HG02943 (cell line): Measurements from ENCODE around the gene BIRC5.
"Not testable (repeated sequence)": the region's sequence is repeated elsewhere in the genome, so short reads cannot be mapped to it uniquely, and the experiment has no call there.

Experiments used
- ATAC-seq: cut with Tn5 transposase; IDR thresholded peaks from one replicate; pipeline ENCODE4 v1.9.1; 2021; ENCODE audit warnings: mild to moderate bottlenecking, low read depth, moderate library complexity; ENCODE audit not compliant: unreplicated experiment

Gene BIRC5

DNA sequence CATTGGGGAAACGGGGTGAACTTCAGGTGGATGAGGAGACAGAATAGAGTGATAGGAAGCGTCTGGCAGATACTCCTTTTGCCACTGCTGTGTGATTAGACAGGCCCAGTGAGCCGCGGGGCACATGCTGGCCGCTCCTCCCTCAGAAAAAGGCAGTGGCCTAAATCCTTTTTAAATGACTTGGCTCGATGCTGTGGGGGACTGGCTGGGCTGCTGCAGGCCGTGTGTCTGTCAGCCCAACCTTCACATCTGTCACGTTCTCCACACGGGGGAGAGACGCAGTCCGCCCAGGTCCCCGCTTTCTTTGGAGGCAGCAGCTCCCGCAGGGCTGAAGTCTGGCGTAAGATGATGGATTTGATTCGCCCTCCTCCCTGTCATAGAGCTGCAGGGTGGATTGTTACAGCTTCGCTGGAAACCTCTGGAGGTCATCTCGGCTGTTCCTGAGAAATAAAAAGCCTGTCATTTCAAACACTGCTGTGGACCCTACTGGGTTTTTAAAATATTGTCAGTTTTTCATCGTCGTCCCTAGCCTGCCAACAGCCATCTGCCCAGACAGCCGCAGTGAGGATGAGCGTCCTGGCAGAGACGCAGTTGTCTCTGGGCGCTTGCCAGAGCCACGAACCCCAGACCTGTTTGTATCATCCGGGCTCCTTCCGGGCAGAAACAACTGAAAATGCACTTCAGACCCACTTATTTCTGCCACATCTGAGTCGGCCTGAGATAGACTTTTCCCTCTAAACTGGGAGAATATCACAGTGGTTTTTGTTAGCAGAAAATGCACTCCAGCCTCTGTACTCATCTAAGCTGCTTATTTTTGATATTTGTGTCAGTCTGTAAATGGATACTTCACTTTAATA lies 10.4 kb downstream of the BIRC5 start:
- ATAC-seq, result no peak

DNA sequence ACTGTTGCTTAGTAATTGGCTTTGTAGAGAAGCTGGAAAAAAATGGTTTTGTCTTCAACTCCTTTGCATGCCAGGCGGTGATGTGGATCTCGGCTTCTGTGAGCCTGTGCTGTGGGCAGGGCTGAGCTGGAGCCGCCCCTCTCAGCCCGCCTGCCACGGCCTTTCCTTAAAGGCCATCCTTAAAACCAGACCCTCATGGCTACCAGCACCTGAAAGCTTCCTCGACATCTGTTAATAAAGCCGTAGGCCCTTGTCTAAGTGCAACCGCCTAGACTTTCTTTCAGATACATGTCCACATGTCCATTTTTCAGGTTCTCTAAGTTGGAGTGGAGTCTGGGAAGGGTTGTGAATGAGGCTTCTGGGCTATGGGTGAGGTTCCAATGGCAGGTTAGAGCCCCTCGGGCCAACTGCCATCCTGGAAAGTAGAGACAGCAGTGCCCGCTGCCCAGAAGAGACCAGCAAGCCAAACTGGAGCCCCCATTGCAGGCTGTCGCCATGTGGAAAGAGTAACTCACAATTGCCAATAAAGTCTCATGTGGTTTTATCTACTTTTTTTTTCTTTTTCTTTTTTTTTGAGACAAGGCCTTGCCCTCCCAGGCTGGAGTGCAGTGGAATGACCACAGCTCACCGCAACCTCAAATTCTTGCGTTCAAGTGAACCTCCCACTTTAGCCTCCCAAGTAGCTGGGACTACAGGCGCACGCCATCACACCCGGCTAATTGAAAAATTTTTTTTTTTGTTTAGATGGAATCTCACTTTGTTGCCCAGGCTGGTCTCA lies 11.2 kb downstream of the BIRC5 start:
- ATAC-seq, result no peak

DNA sequence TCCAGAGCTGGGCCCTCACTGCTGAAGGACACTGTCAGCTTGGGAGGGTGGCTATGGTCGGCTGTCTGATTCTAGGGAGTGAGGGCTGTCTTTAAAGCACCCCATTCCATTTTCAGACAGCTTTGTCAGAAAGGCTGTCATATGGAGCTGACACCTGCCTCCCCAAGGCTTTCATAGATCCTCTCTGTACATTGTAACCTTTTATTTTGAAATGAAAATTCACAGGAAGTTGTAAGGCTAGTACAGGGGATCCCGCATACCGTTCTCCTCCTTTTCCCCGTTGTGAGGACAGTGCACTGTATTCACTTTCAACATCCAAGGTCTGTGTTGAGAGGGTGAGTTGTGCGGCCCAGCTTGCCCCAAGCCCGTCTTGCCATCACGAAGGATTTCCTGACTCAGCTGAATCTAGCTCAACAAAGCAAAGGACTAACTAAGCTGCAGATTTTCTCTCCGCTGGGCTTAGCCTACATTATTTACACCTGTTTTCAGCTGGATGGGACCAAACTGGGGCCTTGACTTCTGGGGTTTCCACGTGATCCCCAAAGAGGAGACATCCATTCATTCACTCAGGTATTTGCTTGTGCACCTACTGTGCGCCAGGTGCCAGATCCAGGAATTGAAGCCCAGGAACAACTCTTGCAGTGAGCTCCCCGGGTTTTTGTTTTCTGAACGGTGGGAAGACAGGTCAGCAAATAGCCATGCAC lies 12.2 kb downstream of the BIRC5 start:
- no peak for ATAC-seq

DNA sequence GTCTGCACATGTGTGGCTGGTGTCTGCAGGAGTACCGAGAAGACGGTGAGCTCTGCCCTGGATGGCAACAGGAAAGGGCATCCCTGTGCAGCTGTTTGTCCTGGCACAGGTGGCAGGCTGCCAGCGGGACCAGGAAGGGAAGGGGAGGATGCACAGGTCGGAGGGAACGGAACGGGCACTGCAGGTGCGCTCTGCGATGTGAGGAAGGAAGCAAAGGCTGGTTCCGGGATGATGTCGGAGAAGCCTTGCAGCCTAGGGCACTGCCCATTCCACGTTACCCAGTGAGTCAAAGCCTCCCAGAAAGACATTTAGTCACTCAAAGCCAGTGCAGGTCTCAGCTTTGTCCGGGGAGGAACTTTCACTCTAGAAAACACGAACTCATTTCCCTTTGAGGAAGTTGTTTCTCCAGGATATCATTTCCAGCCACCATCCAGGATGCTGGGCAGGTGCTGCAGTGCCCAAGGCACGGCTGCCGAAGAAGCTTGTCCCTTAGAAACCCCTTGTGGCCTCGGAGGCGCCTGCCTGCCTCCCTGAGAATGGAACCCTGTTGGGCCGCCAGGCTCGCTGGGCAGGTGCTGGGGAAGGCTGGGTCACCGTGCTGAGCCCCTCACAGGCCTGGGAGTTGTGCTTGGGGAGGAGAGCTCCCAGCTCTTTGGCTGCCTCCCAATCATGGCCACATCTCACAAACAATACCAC lies 12.9 kb downstream of the BIRC5 start:
- no peak for ATAC-seq

DNA sequence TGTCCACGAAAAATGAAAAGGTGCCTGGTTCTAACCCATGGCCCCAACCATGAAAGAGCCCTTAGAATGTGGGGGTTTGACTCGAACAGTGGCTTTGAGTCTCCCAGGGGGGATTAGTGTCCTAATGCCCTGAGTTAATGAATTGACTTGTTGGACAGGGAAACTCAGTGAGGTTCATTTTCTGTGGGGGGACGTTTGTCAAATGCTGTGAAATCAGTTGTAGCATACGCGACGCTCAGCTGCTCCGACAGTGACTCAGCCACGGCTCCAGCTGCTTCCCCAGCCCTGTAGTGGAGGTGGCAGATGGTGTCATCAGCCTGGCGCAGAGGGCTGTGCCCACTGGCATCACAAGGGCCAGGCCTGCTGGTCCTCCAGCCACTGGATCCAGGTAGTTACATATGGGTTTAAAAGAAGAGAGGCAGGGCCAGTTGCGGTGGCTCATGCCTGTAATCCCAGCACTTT lies 13.4 kb downstream of the BIRC5 start:
- no peak for ATAC-seq

DNA sequence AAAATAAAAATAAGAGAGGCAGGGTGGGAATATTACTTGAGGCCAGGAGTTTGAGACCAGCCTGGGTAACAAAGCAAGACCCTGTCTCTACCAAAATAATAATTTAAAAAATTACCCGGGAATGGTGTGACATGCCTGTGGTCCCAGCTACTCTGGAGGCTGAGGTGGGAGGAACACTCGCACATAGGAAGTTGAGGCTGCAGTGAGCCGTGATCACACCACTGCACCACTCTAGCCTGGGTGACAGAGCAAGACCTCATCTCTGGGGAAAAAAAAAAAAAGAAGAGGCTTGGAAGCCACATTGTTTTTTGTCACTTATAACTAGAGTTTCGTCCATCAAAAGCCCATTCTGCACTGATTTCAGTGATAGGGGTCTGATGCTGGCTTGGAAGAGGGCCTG lies 14.1 kb downstream of the BIRC5 start:
- ATAC-seq, result no peak

DNA sequence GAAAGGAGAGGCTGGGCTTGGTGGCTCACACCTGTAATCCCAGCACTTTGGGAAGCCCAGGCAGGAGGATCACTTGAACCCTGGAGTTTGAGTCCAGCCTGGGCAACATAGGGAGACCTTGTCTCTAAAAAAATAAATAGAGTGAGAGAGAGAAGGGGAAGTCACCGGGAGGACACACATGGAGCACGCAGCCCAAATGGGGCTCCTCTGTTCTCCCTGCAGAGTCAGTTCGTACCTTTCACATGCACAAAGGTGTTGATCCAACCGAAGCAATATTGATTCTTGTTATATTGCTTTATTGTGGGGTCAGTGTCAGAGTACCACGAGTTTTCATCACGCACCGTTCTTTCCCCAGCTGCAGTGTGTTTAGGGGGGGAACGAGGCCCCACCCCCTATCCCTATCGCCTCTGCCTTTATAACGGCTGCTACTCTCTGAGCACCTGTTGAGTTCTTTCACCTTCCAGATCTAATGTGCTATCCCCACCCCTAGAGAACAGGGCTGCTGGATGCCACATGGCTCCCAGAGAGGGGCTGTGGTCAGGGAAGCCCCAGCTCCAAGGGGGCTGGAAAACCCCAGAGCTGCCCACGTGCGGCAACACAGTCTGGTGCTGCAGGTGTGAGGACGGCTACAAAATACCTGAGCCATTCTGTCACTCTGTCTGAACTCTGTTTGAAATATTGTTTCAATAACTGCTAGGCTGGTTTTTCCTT lies 16.4 kb downstream of the BIRC5 start:
- ATAC-seq, result no peak

DNA sequence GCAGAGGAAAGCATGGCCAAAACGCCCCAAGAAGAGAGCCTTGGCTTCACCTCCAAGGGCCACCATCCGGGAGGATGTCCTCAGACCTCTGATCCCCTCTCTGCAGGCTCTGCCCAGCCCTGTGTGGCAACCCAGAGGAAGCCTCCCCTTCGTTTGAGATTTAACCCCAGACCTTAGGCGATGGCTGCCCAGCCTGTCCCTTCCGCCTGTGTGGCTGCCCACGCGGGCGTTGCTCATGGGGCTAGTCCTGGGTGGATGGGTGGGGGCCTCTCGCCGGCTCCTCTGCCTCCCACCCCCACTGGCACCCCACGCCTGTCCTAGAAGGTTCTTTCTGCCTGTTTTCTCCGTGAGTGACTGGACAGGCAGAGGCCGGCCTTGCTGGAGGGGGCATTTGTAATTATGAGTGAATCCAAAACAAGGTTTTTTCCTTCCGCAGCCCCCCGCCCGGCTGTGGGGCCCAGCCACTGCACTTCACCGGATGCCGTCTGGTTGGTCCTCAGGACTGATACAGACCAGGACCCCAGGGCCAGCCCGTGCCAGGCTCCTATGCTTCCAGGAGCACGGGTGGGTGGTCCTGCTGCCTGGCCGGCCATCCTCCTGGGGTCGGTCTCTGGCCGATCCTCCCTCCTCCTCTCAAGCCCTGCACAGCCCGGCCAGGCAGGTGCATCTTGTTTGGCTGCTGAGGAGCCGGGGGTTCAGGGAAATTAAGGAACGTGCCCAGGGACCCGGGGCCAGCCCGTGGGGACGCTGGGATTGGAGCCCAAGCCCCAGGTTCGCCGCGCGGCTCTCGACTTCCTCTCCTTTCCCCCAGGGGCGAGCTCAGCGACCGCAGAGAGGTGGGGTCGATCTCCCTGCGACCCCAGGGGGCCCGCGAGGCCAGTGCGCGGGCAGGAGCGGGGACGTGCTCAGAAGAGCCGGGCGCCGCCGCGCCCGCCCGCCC lies 17.2 kb downstream of the BIRC5 start, which contains the start of gene TMEM235:
Gene TMEM235 (plus strand): TSS at position 636 of the 940 bp plus-strand sequence. CDS start 393 bp downstream, outside the sequence.
- no peak for ATAC-seq

DNA sequence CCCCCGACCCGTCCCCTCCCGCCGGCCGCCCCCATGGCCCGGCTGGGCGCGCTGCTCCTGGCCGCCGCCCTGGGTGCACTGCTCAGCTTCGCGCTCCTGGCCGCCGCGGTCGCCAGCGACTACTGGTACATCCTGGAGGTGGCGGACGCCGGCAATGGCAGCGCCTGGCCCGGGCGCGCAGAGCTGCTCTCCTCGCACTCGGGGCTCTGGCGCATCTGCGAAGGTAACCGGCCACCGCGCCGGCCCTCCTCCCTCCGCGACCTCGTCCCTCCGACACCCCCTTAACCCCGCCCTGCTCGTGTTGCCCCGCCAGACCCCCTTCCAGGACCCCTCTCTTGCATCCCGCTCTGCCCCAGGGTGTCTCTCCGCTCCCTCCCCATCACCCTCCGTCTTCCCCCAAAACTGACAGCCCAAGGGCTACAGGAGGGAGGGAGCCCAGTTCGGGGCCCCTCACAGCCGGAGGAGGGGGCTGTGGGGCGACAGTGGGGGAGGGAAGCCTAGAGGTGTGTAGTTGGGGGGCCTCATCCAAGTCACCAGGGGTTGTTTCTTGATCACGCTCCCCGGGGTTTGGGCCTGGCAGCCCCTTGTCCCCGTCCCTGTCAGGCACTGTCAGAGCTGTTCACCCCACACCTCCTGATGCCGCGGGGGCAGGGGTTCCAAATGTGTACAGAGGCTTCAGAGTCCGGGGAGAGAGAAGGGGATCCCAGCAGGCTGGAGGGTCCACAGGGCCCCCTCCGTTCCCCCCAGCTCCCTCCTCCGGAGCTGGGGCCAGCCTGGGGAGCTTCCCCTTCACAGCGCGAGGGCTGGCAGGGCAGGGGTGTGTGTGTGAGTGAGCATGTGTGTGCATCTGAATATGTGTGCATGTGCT lies 18.2 kb downstream of the BIRC5 start:
- no peak for ATAC-seq

DNA sequence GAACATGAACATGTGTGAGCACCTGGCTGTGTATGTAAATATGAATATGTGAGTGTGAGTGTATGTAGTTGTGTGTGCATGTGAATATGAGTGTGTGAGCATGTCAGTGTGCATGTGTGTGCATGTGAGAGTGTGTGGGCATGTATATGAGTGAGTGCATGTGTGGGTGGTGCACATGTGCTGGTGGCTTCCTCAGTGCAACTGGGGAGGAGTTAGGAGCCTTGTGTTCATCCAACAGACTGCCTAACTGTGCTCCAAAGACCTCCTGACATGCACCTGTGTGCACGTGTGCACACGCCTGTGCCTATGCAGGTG lies 18.8 kb downstream of the BIRC5 start:
- ATAC-seq, result no peak

DNA sequence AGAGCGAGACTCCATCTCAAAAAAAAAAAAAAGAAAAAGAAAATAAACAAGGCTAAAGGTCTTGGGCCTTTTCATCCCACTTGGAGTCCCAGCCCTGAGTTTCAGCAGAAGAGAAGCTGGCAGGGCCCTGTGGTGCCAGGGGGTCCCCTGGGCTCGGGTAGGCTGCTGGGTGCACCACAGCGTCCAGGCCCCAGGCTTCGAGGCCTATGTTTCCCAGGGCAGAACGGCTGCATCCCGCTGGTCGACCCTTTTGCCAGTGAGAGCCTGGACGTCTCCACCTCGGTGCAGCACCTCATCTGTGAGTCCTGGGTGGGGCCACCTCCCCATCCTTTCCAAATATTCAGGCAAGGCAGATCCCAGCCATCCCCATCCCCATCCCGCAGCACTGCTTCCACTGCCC lies 19.6 kb downstream of the BIRC5 start:
- no peak for ATAC-seq

DNA sequence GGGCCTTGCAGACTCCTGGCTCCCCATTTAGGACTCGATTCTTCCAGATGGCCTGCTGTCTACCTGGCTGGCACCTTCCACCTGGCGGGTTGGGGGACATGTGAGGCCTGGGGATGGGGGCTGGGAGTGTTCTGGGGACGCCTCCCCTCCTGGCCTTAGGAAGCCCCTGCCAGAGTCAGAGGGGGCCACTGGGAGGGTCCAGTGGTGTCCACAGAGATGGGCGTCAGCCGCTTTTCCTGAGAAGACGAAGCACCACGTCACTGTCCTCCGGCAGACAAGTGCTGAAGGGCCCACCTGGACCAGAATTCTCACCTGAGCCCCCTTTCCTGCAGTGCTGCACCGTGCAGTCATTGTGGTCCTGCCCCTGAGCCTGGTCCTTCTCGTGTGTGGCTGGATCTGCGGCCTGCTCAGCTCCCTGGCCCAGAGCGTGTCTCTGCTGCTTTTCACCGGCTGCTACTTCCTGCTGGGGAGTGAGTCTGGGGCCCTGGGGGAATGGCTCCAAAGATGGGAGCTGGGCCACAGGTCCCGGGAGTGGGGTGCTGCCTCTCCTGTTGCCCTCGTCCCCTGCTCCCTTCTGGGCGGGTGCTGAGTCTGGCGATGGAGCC lies 20.3 kb downstream of the BIRC5 start:
- ATAC-seq, result no peak

DNA sequence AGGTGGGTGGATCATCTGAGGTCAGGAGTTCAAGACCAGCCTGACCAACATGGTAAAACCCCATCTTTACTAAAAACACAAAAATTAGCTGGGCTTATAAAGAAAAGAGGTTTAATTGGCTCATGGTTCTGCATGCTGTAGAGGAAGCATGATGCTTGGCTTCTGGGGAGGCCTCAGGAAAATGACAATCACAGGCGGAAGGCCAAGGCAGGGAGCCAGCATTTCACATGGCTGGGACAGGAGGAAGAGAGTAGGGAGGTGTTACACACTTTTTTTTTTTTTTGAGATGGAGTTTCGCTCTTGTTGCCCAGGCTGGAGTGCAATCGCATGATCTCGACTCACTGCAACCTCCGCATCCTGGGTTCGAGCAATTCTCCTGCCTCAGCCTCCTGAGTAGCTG lies 21.0 kb downstream of the BIRC5 start:
- not testable (repeated sequence) for ATAC-seq

DNA sequence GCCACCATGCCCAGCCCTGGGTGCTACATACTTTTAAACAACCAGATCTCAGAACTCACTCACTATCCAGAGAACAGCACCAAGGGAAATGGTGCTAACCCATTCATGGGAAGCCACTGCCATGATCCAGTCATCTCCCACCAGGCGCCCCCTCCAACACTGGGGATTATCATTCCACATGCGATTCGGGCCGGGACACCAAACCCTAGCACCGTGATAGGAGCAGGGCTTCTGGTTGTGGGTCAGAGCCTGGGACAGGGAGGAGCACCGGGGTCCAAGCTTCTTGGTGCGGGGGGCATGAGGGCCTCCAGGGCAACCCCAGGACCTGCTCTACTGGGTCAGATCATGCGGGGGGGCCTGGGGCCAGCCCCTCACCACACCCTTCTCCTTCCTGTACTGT lies 21.8 kb downstream of the BIRC5 start:
- ATAC-seq, result no peak

DNA sequence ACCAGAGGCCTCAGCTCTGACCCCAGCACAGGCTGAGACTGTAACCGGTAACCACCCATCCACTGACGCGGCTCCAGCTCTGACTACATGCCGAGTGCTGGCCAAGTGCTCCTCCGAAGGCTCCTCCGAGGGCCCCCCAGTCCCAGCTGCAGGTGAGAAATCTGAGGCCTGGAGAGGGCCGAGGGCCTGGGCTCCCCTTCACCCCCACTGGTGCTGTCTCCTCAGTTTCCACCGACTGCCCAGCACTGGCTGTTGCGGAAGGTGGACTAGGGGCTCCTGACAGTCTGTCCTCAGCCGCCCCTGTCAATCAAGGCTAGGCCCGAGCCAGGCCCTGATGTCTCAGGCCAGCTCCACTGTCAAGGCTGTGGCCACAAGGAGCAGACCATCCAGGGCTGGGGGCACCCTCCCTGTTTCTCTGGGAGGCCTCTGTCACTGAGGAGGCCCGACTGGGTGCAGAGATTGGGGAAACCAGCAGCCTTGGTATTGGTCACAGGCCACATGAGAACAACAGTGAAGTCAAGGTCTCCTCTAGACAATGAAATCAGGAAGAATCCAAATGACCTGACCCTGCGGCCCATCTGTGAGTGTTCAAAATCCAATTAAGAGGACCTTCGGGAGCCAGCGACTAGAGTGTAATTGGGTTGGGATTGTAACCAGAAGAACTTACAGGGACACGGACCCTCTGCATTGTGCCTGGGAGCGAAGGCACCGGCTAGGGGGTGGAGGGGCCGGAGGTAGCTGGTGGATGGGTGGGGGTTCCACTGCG lies 22.5 kb downstream of the BIRC5 start:
- ATAC-seq, result no peak

DNA sequence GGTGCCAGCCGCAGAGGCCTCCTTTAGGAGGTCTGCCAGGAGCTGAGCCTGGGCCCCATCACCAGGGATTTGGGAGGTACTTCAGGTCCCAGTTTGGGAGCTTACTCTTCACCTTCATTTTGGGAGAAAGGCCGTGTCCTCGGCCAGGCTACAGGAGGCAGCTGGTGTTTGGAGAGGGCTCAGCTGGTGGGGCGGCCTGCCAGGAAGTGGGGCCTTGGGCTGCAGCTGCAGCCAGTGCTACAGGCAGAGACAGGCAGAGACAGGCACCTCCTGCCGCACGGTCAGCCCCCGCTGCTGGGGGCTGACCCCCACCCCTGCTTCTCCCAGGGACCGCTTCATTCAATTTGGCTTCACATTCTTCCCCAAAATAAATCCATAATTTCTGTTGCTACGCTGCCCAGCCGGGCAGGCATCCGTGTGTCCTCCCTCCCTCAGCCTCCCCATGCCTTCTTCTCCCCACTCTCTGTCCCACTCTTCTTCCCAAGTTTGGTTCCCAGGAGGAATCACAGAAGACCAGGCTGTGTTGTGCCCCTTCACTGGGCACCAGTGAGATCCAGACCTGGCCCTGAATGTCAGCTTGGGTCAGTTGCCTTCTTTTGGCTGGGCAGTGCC lies 23.5 kb downstream of the BIRC5 start:
- no peak for ATAC-seq
